GM12891 (cell line): Measurements from ENCODE around the gene ADAMTS17.

ENCODE experiments used
- POLR2A ChIP-seq: IDR thresholded peaks from 2 replicates; pipeline ENCODE4 v1.6.1; 2011; ENCODE audit warnings: low read depth, low read length, control low read depth
- POLR2AphosphoS5 ChIP-seq: IDR thresholded peaks from 2 replicates; pipeline ENCODE4 v1.6.1; 2011; ENCODE audit warnings: low read depth, low read length, control low read depth

GRCh38 chr15:100152463-100152862 is 189.3 kb downstream of the ADAMTS17 start:
- TF ChIP-seq POLR2AphosphoS5 (no peak), POLR2A (no peak)
